Ishikawa (cell line): ENCODE measurements around the gene RAB5IF.

Experiments
- CEBPB ChIP-seq: IDR thresholded peaks from 2 replicates; pipeline ENCODE4 v1.6.1; 2012
- CREB1 ChIP-seq: IDR thresholded peaks from 2 replicates; pipeline ENCODE4 v1.6.1; 2012; ENCODE audit warnings: low read depth
- EGR1 ChIP-seq: IDR thresholded peaks from 2 replicates; pipeline ENCODE4 v1.6.1; 2012
- EP300 ChIP-seq: IDR thresholded peaks from 2 replicates; pipeline ENCODE4 v1.6.1; 2012; ENCODE audit warnings: borderline replicate concordance
- FOXM1 ChIP-seq: IDR thresholded peaks from 2 replicates; pipeline ENCODE4 v1.6.1; 2012; ENCODE audit warnings: low read depth, borderline replicate concordance
- NFIC ChIP-seq: IDR thresholded peaks from 2 replicates; pipeline ENCODE4 v1.6.1; 2012
- RAD21 ChIP-seq: IDR thresholded peaks from 2 replicates; pipeline ENCODE4 v1.6.1; 2012; ENCODE audit warnings: low read depth
- REST ChIP-seq: IDR thresholded peaks from 2 replicates; pipeline ENCODE4 v1.6.1; 2012; ENCODE audit warnings: low read depth, mild to moderate bottlenecking
- TAF1 ChIP-seq: IDR thresholded peaks from 2 replicates; pipeline ENCODE4 v1.6.1; 2012; ENCODE audit warnings: low read depth, mild to moderate bottlenecking
- TCF12 ChIP-seq: IDR thresholded peaks from 2 replicates; pipeline ENCODE4 v1.6.1; 2012; ENCODE audit warnings: low read depth
- TEAD4 ChIP-seq: IDR thresholded peaks from 2 replicates; pipeline ENCODE4 v1.6.1; 2012
- USF1 ChIP-seq: IDR thresholded peaks from 2 replicates; pipeline ENCODE4 v1.6.1; 2012
- YY1 ChIP-seq: IDR thresholded peaks from 2 replicates; pipeline ENCODE4 v1.6.1; 2012; ENCODE audit warnings: low read depth
- ZBTB7A ChIP-seq: IDR thresholded peaks from 2 replicates; pipeline ENCODE4 v1.6.1; 2012; ENCODE audit warnings: low read depth
- TF ChIP-seq, protein P1 (sequence below): IDR thresholded peaks from 2 replicates; pipeline ENCODE4 v1.6.1; 2012

RAB5IF gene

GRCh38 chr20:36578356-36579041 is 27.1 kb upstream of the RAB5IF start:
- TF ChIP-seq FOXM1 (no peak), USF1 (no peak), TCF12 (no peak), CREB1 (no peak), EGR1 (no peak), EP300 (no peak), ZBTB7A (no peak), YY1 (no peak), TAF1 (no peak), REST (no peak)
- TF ChIP-seq, protein P1, sequence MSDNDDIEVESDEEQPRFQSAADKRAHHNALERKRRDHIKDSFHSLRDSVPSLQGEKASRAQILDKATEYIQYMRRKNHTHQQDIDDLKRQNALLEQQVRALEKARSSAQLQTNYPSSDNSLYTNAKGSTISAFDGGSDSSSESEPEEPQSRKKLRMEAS = no peak

- TF ChIP-seq RAD21 (no peak), USF1 (no peak), ZBTB7A (no peak), TEAD4 (no peak), TCF12 (no peak), CEBPB (no peak), EGR1 (no peak), CREB1 (no peak), FOXM1 (no peak), TAF1 (no peak), NFIC (no peak)
- TF ChIP-seq, protein P1 = no peak
These were observed 25.5 kb upstream of the RAB5IF start for GRCh38 chr20:36579996-36580545.

DNA sequence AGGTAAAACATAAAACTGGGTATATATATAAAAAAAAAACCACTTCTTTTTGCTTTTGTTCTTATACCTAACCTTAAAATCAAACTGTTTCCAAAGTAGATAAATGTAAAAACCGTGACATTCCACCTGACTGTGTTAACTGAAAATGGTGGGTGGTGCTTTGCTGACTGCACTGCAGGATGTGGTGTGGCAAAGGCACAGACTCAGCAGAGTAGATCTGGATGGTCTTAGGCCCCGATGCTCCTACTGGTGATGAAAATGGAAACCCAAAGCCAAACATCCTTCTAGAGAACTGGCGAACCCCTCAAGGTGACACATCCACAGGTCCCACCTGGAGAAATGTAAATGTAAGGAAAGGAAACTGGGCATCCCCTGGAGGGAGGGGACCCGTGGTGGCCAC is 23.3 kb upstream of the RAB5IF start:
- TF ChIP-seq EGR1 = no peak
- TF ChIP-seq YY1 = no peak
- TF ChIP-seq RAD21 = no peak

DNA sequence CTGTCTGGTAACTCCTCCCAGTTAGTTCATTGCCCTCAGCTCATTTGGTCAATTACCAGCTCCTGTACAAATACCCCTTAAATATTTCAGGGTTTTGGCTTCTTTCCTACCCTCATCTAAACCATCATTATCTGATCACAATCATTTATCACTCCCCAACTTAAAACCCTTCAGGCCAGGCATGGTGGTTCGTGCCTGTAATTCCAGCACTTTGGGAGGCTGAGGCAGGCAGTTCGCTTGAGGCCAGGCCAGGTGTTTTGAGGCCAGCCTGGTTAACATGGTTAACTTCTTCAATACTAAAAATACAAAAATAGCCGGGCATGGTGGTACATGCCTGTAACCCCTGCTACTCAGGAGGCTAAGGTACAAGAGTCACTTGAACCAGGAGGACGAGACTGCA is 22.8 kb upstream of the RAB5IF start:
- TF ChIP-seq EP300 (no peak), TCF12 (no peak), USF1 (no peak), REST (no peak), NFIC (no peak), RAD21 (no peak), FOXM1 (no peak), EGR1 (no peak), TAF1 (no peak), TEAD4 (no peak), YY1 (no peak), CREB1 (no peak), CEBPB (no peak), ZBTB7A (no peak)
- TF ChIP-seq, protein P1 = no peak

GRCh38 chr20:36584018-36584481 is 21.5 kb upstream of the RAB5IF start:
- no peak for TF ChIP-seq CEBPB
- TF ChIP-seq REST = no peak
